PFSK-1 (cell line): ENCODE results near the gene MICAL1.

Source experiments
- REST ChIP-seq, 2 experiments: IDR thresholded peaks; 2 replicates each; pipeline versions ENCODE4 v1.6.1 to v1.8.0; 2011 to 2012; ENCODE audit warnings: low read depth in 2 of 2, low read length in 2 of 2, control low read depth in 1 of 2, inconsistent platforms in 1 of 2, mild to moderate bottlenecking in 1 of 2, moderate library complexity in 1 of 2; ENCODE audit not compliant: insufficient read depth in 1 of 2
- SIN3A ChIP-seq: IDR thresholded peaks from 2 replicates; pipeline ENCODE4 v1.6.1; 2012; ENCODE audit warnings: mild to moderate bottlenecking, low read length, moderate library complexity, borderline replicate concordance; ENCODE audit not compliant: insufficient read depth

- no peak for TF ChIP-seq SIN3A
- TF ChIP-seq REST (IDR thresholded peaks at IDR 0.05; ENCODE audit: insufficient read depth in 1 of 2, low read depth in 2 of 2, low read length in 2 of 2), result no peak
These were observed 25.5 kb upstream of the MICAL1 start for GRCh38 chr6:109480993-109481480.
